Measurements from ENCODE around the gene OXER1.
"Not testable (repeated sequence)": the region's sequence is repeated elsewhere in the genome, so short reads cannot be mapped to it uniquely, and the experiment has no call there.

The OXER1 gene

GRCh38 chr2:42752314-42752713, 11.6 kb downstream of the OXER1 start:
- DNase-seq (ENCODE audit: low read depth in 2 of 2) = no peak

GRCh38 chr2:42748840-42749239, 15.1 kb downstream of the OXER1 start:
- no peak for DNase-seq (ENCODE audit: low read depth in 2 of 2)

GRCh38 chr2:42747422-42747821, 16.5 kb downstream of the OXER1 start:
- no peak for DNase-seq (ENCODE audit: low read depth in 2 of 2)

GRCh38 chr2:42744545-42745082, 19.3 kb downstream of the OXER1 start:
- no peak for DNase-seq (ENCODE audit: low read depth in 2 of 2)

GRCh38 chr2:42743659-42743990, 20.3 kb downstream of the OXER1 start:
- no peak for DNase-seq (ENCODE audit: low read depth in 2 of 2)

GRCh38 chr2:42742740-42743658, 20.9 kb downstream of the OXER1 start:
- DNase-seq (ENCODE audit: low read depth in 2 of 2) = no peak

GRCh38 chr2:42741140-42741539, 22.8 kb downstream of the OXER1 start:
- DNase-seq (ENCODE audit: low read depth in 2 of 2) = no peak

- no peak for DNase-seq (ENCODE audit: low read depth in 2 of 2)
Measured at GRCh38 chr2:42736598-42737322, 27.2 kb downstream of the OXER1 start.

GRCh38 chr2:42733852-42734251, 30.1 kb downstream of the OXER1 start:
- DNase-seq (ENCODE audit: low read depth in 2 of 2) = no peak

- not testable (repeated sequence) for DNase-seq (ENCODE audit: low read depth in 2 of 2)
Measured at GRCh38 chr2:42731316-42731715, 32.6 kb downstream of the OXER1 start.

GRCh38 chr2:42726680-42727079, 37.3 kb downstream of the OXER1 start:
- DNase-seq (ENCODE audit: low read depth in 2 of 2) = no peak

- DNase-seq (ENCODE audit: low read depth in 2 of 2) = no peak
Measured at GRCh38 chr2:42725657-42726056, 38.3 kb downstream of the OXER1 start.

- DNase-seq (ENCODE audit: low read depth in 2 of 2) = no peak
Measured at GRCh38 chr2:42724886-42725285, 39.0 kb downstream of the OXER1 start.

GRCh38 chr2:42723465-42723864, 40.5 kb downstream of the OXER1 start:
- no peak for DNase-seq (ENCODE audit: low read depth in 2 of 2)

GRCh38 chr2:42722320-42723190, 41.4 kb downstream of the OXER1 start:
- no peak for DNase-seq (ENCODE audit: low read depth in 2 of 2)

GRCh38 chr2:42721898-42722297, 42.0 kb downstream of the OXER1 start:
- no peak for DNase-seq (ENCODE audit: low read depth in 2 of 2)

GRCh38 chr2:42714686-42715085, 49.2 kb downstream of the OXER1 start:
- no peak for DNase-seq (ENCODE audit: low read depth in 2 of 2)

GRCh38 chr2:42713920-42714319, 50.0 kb downstream of the OXER1 start:
- no peak for DNase-seq (ENCODE audit: low read depth in 2 of 2)

GRCh38 chr2:42712934-42713333, 51.0 kb downstream of the OXER1 start:
- no peak for DNase-seq (ENCODE audit: low read depth in 2 of 2)

All from activated CD8-positive, alpha-beta memory T cell treated with anti-CD3 and anti-CD28 coated beads for 4 hours (primary cell).